Activated B cell treated with CpG ODN at 0.5 μM for 24 hours (primary cell): Measurements from ENCODE around the gene EXPH5. TPM values are rescaled to one million over a fixed set of nuclear protein-coding genes. Genes with fewer than 3 reads are reported as not detected.

Source experiments
- ATAC-seq: fragments of 200-7000 bp; cut with Tn5 transposase; one replicate; pipeline ENCODE4 v1.10.0; 2021; ENCODE audit warnings: low read depth, mild to moderate bottlenecking, moderate library complexity
- CTCF ChIA-PET: fragments of 350-600 bp; sonication (Branson Sonifier 250); formaldehyde crosslinking; loops from one replicate; lab custom pipeline; 2021; ENCODE audit warnings: antibody characterized with exemption; lab: Charles Lee
- POLR2A ChIA-PET: fragments of 350-600 bp; sonication (Branson Sonifier 250); formaldehyde crosslinking; loops from one replicate; lab custom pipeline; 2021; ENCODE audit warnings: antibody characterized with exemption; lab: Charles Lee
- DNase-seq: peaks from one replicate; pipeline ENCODE4 v3.0.0; 2022
- H3K27ac Mint-ChIP-seq: one replicate; pipeline ENCODE4 v1.8.0; 2020; ENCODE audit warnings: mixed read lengths
- H3K27me3 Mint-ChIP-seq: one replicate; pipeline ENCODE4 v1.8.0; 2021; ENCODE audit warnings: mixed read lengths
- H3K36me3 Mint-ChIP-seq: one replicate; pipeline ENCODE4 v1.8.0; 2021; ENCODE audit warnings: low read depth, mixed read lengths
- H3K4me1 Mint-ChIP-seq: one replicate; pipeline ENCODE4 v1.8.0; 2021; ENCODE audit warnings: mixed read lengths
- H3K4me3 Mint-ChIP-seq: one replicate; pipeline ENCODE4 v1.8.0; 2020; ENCODE audit warnings: mild to moderate bottlenecking, mixed read lengths
- H3K9me3 Mint-ChIP-seq: one replicate; pipeline ENCODE4 v1.8.0; 2020; ENCODE audit warnings: mixed read lengths
- intact Hi-C: fragments of 100-400 bp; cut with micrococcal nuclease; formaldehyde crosslinking; loops from one replicate; pipeline ENCODE4 v1.15.1; 2024
- total RNA-seq: library from RNA; stranded (reverse); gene quantifications from 2 replicates; pipeline ENCODE4 v1.2.3, GENCODE V29; 2022
- TF ChIP-seq, protein P1 (sequence below): fragments of 200-600 bp; IDR thresholded peaks from one replicate; pipeline ENCODE4 v1.8.0; 2022; ENCODE audit warnings: antibody characterized with exemption, mild to moderate bottlenecking

Gene EXPH5
- total RNA-seq, 1 donor from 2014 or later: 0.29 TPM

DNA sequence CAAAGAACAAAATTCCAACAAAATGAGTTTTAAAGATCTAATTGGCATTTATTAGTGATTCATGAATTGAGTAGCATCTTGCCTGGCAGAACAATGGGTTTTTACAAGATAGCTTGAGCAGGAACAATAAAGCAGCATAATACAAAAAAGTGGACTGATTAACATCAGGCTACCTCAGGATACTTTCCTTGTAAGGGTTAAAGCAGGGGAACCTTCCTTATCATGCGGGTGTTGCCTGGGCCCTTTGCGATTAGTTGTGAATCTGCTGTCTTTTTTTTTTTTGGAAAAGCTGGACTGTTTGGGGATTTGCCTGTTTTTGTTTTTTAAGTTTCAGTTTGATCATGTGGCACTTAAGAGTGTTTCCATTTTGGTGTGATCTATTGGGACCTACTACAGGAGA, 37.5 kb downstream of the EXPH5 start:
- CTCF ChIA-PET: no interaction called here
- Mint-ChIP-seq H3K36me3 (no peaks in the 10 kb centered on the region), H3K27me3 (peaks cover 4% of the 10 kb centered on the region), H3K9me3 (no peaks in the 10 kb centered on the region), H3K4me3 (no peak overlapping the region), H3K4me1 (no peaks in the 10 kb centered on the region), H3K27ac (no peak overlapping the region)
- POLR2A ChIA-PET: no interaction called here
- DNase-seq (no peak), ATAC-seq (no peak)
- TF ChIP-seq, protein P1, sequence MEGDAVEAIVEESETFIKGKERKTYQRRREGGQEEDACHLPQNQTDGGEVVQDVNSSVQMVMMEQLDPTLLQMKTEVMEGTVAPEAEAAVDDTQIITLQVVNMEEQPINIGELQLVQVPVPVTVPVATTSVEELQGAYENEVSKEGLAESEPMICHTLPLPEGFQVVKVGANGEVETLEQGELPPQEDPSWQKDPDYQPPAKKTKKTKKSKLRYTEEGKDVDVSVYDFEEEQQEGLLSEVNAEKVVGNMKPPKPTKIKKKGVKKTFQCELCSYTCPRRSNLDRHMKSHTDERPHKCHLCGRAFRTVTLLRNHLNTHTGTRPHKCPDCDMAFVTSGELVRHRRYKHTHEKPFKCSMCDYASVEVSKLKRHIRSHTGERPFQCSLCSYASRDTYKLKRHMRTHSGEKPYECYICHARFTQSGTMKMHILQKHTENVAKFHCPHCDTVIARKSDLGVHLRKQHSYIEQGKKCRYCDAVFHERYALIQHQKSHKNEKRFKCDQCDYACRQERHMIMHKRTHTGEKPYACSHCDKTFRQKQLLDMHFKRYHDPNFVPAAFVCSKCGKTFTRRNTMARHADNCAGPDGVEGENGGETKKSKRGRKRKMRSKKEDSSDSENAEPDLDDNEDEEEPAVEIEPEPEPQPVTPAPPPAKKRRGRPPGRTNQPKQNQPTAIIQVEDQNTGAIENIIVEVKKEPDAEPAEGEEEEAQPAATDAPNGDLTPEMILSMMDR: no peak
- intact Hi-C loops: no loop called here

DNA sequence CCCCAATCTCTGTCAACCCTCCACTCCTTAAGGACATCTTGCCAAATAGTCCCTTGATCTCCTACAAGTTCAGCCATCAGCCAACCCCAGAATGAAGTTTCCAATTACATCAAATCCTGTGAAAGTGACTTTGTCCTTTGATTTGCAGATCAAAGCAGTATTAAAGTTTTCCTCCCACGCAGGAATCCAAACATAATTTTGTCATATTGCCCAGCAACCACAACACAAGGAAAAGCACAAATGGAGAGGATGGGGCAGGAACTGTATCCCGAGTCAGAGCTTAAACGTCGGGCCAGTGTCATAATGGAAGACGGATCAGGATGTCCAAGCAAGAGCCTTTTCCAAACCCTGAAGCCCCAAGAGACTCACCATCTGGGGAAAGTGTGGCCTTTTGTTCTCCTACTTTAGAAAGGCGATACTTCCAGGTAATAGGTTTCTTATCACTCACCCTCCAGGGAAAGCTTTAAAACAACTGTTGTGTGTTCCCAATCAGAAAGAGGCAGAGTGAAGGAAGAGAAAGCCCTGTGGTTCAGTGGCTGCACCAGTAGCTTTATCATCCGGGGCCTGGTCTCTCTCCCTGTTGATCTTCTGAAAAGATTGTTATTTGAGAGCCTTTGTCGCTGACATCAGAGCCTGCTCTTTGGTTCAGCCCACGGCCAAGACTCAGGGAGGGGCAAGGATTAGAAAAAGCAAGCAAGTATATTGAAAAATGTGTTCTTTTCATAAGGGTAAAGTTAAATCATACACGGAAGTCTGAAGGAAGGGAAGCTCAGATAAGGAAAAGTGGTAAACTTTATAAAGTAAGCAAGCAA, 41.7 kb downstream of the EXPH5 start:
- ChIA-PET POLR2A (no interaction called here), CTCF (no interaction called here)
- Mint-ChIP-seq H3K36me3 (no peaks in the 10 kb centered on the region), H3K9me3 (no peaks in the 10 kb centered on the region), H3K4me3 (no peak overlapping the region), H3K27ac (no peak overlapping the region), H3K4me1 (no peaks in the 10 kb centered on the region), H3K27me3 (peaks cover 2% of the 10 kb centered on the region)
- DNase-seq (no peak), ATAC-seq (no peak)
- intact Hi-C loops: no loop called here
- TF ChIP-seq, protein P1: no peak

DNA sequence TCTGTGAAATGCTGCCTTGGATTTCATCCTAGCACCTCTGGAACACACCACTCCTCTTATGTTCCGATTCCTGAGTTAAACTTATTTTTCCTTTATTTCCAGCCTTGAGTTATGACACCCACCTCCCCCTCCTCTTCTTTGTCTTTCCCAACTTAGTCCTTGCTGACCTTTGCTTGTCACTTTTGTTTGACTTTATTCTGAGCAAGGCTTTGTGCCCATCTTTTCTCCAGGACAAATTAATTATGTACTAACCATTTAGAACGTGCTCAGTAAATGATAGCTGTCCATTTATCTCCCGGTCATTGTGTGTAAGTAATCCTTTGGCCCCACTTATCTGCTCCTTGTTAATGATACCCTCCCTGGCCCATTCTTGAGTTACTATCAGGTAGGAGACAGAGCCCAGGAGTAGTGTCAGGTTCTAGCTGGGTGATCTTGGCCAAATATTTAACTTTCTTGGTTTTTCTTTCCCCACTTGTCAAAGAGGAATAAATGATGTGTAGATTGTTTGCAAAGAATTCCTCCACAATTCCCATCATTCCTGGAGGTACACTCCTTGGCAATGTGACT, 44.2 kb downstream of the EXPH5 start:
- Mint-ChIP-seq H3K27me3 (peaks cover 3% of the 10 kb centered on the region), H3K4me1 (no peaks in the 10 kb centered on the region), H3K4me3 (no peak overlapping the region), H3K36me3 (no peaks in the 10 kb centered on the region), H3K9me3 (no peaks in the 10 kb centered on the region), H3K27ac (no peak overlapping the region)
- ChIA-PET CTCF (no interaction called here), POLR2A (no interaction called here)
- TF ChIP-seq, protein P1: no peak
- DNase-seq (no peak), ATAC-seq (no peak)
- intact Hi-C loops: no loop called here

DNA sequence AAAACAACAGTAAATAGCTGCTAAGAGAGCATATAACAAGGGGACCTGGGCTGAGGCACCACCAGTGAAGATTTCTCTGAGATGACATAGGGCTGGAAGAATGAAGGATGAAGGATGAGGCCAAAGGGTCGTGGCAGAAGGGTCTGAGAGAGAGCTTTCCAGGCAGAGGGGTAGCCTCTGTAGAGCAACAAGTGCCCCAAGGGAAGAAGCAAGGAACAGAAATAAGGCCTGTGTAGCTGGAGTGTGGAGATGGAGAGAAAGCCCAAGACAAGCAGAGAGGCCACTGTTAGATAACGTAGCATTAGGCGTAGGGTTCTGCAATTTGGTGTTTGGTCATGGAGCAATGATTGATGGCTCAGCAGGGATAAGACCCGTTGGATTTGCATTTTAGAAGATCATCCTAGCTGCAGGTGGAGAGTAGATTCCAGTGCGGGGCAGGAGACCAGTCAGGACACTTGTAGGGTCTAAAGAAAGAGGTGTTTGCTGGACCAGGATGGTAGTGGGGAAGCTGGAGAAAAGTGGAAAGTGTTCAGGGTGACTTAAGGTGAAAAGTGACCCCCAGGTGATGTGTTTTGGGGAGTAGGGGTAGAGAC, 47.6 kb downstream of the EXPH5 start:
- H3K27me3 Mint-ChIP-seq: peaks cover 3% of the 10 kb centered on the region
- ChIA-PET POLR2A (no interaction called here), CTCF (no interaction called here)
- no peaks in the 10 kb centered on the region for H3K9me3 Mint-ChIP-seq
- no peaks in the 10 kb centered on the region for H3K36me3 Mint-ChIP-seq
- no peak overlapping the region for H3K27ac Mint-ChIP-seq
- DNase-seq (no peak), ATAC-seq (no peak)
- intact Hi-C loops: no loop called here
- H3K4me1 Mint-ChIP-seq: no peaks in the 10 kb centered on the region
- no peak overlapping the region for H3K4me3 Mint-ChIP-seq
- TF ChIP-seq, protein P1: no peak

DNA sequence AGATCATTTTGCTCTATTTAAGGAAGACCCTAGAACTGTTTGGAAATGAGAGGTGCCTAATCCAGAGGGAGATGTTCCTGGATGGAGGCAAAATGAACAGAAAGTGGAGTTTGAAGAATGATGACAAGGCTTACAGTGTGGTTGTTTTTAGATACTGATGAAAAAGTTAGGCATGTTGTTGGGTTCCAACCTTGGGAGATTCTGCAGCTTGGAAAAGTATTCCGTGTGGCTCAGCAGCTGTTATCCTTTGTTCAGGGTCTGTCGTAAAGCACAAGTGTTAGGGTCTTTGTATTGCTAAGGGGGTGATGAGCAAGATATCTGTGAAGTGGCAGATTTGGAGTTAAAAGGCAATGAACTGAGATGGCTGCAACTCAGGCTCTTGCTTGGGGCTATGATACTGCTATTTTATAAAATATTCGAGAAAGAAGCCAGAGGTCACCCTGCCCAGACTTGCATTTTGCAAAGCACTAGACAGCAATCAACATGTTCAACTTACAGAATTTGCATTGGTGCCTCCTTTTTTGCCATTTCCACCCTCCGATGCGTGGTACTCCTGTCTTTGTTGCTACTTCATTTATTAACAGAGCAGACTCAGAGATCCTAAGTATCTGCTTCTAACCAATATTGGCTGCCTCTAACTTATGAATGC, 50.1 kb downstream of the EXPH5 start:
- Mint-ChIP-seq H3K27ac (no peak overlapping the region), H3K36me3 (no peaks in the 10 kb centered on the region), H3K4me1 (no peaks in the 10 kb centered on the region), H3K9me3 (no peaks in the 10 kb centered on the region), H3K27me3 (peaks cover 1% of the 10 kb centered on the region), H3K4me3 (no peak overlapping the region)
- DNase-seq: no peak
- ChIA-PET POLR2A (no interaction called here), CTCF (no interaction called here)
- TF ChIP-seq, protein P1: no peak
- intact Hi-C loops: no loop called here
- ATAC-seq: no peak
